Activated CD4-positive, alpha-beta T cell treated with anti-CD3 and anti-CD28 coated beads, Interleukin-2, Interleukin-6, amounts not matched to agents 100 ng/mL and 50 ng/mL, durations not matched to agents 16 hours and 8 hours (primary cell): ENCODE results near the gene GREB1.

Experiments
- DNase-seq: peaks from one replicate; pipeline ENCODE4 v3.0.0-alpha.2; 2020

The GREB1 gene

DNA sequence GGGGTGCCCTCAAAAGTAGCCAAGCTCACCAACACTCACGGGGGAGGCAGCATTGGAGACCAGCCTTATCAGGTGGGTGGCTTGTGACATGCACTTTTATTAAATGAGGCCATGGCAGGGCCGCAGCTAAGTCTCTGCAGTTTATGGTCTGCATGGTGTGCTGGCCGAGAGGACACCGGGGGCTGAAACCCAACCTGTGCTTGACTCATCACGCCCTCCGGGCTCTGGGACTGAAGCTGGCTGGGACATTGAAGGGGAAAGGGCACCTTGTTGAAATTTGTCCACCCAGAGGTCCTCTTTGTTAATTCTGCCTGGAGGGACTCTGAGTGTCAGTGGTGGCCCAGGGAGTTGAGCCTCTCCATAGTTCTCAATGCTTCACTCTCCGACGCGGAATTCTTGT is 153.9 kb downstream of the GREB1 start:
- no peak for DNase-seq

DNA sequence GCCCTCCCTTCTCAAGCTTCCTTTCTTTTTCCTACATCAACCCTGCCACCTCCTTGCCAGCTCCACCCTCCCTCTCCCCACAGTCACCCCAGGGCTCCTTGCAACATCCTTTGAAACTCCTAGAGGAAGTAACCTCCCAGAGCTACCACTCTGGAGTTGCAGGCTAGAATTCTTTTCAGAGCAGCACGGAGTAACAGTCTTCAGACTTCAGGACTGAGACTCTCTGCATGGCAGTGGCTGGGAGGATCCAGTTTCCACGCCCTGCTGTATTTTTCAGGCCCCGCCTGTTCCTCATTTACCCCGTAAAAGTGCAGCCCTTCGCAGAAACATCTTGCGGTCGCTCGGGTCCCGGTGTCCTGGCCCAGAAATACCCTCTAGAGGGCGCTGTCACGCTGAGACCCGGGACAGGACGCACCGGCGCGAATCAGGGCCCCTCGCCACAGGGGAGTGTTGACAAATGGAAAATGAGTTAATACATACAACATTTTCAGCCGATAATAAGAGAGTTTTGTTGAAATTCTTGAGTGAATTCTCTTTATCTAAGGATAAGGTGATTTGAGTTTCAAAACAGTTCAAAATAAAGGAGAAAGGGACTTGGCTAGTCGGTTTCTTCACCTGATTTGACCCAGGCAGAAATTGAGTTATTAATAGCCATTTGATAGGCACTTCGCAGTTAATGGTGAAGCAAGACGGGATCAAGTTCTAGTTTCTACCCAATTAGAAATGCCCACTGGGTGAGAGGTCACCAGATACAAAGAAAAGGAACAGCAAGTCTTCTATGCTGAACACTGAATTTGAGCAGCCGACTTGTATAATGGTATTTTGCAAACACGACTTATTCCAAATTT is 154.6 kb downstream of the GREB1 start:
- peak; percentile 91 for DNase-seq

DNA sequence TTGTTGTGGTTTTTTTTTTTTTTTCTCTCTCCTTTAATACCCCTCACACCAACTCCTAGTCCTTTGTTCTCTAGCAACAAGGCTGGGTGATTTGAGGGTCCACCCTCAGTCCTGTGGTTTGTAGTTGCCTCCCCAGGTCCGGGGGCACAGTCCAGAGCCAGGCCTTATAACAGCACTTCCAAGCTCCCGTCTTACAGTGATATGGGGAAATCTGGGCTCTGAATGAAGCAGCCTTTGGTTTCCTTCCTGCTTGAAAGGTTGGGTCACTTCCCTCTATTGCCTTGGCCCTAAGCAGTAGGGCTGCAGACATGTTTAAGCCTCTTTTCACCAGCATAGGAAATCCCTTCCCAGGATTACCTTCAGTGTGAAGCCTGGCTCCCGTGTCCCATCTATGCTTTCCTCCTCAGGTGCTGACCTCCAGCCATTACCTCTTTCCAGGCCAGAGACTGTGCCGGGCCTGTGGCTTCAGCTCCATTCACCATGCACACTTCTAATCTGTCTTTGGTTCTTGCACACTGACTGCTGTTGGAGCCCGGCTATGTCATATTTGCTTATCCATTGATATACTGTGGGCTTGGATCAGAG is 157.3 kb downstream of the GREB1 start:
- no peak for DNase-seq
